BLaER1 treated with 17β-estradiol and CSF1 and Interleukin-3, amounts not matched to agents 10 nM and 100 nM (cell line): ENCODE results near the gene VEPH1.

Source experiments
- H3K27ac ChIP-seq, 11 experiments: shearing (Covaris generic); formaldehyde crosslinking; 2 replicates each; pipeline ENCODE4 v1.8.1; 2022
- H3K27me3 ChIP-seq, 11 experiments: shearing (Covaris generic); formaldehyde crosslinking; 2 replicates each; pipeline ENCODE4 v1.8.1; 2022
- H3K36me3 ChIP-seq, 11 experiments: shearing (Covaris generic); formaldehyde crosslinking; 2 replicates each; pipeline ENCODE4 v1.8.1; 2022
- H3K4me1 ChIP-seq, 10 experiments: shearing (Covaris generic); formaldehyde crosslinking; 2 replicates each; pipeline ENCODE4 v1.8.1; 2022
- H3K4me2 ChIP-seq, 11 experiments: shearing (Covaris generic); formaldehyde crosslinking; 2 replicates each; pipeline ENCODE4 v1.8.1; 2022
- H3K4me3 ChIP-seq, 10 experiments: shearing (Covaris generic); formaldehyde crosslinking; 2 replicates each; pipeline ENCODE4 v1.8.1; 2022
- H3K9ac ChIP-seq, 11 experiments: shearing (Covaris generic); formaldehyde crosslinking; 2 replicates each; pipeline ENCODE4 v1.8.1; 2022
- H3K9me3 ChIP-seq, 11 experiments: shearing (Covaris generic); formaldehyde crosslinking; replicated peaks in 1 of 11; 2 replicates each; pipeline ENCODE4 v1.8.1; 2022
- H4K20me1 ChIP-seq, 11 experiments: shearing (Covaris generic); formaldehyde crosslinking; 2 replicates each; pipeline ENCODE4 v1.8.1; 2022
- Cebpa-rat ChIP-seq, 11 experiments: shearing (Covaris generic); IDR thresholded peaks; 2 replicates each; pipeline ENCODE4 v1.8.1; 2022

VEPH1 gene

GRCh38 chr3:157268026-157268425, 235.2 kb downstream of the VEPH1 start:
- no peak for TF ChIP-seq Cebpa-rat (IDR thresholded peaks at IDR 0.05)
- no peaks in the 10 kb centered on the region for H4K20me1 ChIP-seq
- H3K36me3 ChIP-seq, result no peaks in the 10 kb centered on the region
- H3K4me2 ChIP-seq, result no peak overlapping the region
- H3K27ac ChIP-seq, result no peak overlapping the region
- no peak overlapping the region for H3K4me3 ChIP-seq
- H3K4me1 ChIP-seq, result peaks cover 0 to 8% (median 0%) of the 10 kb centered on the region in 10 experiments; a peak in 4 of 20 replicates
- H3K9me3 ChIP-seq, result no peaks in the 10 kb centered on the region
- H3K27me3 ChIP-seq, result no peaks in the 10 kb centered on the region
- no peak overlapping the region for H3K9ac ChIP-seq

GRCh38 chr3:157265931-157266330, 237.3 kb downstream of the VEPH1 start:
- Histone ChIP-seq H3K27me3 (no peaks in the 10 kb centered on the region), H3K4me1 (peaks cover 0 to 2% (median 0%) of the 10 kb centered on the region in 10 experiments; a peak in 3 of 20 replicates), H3K9me3 (no peaks in the 10 kb centered on the region; a peak in 1 of 22 replicates), H3K9ac (no peak overlapping the region), H3K36me3 (no peaks in the 10 kb centered on the region), H3K27ac (no peak overlapping the region), H3K4me3 (no peak overlapping the region), H3K4me2 (no peak overlapping the region), H4K20me1 (no peaks in the 10 kb centered on the region)
- no peak for TF ChIP-seq Cebpa-rat (IDR thresholded peaks at IDR 0.05)

- H3K27me3 ChIP-seq, result no peaks in the 10 kb centered on the region
- H3K4me2 ChIP-seq, result no peak overlapping the region
- no peaks in the 10 kb centered on the region for H3K4me1 ChIP-seq
- H4K20me1 ChIP-seq, result no peaks in the 10 kb centered on the region
- no peaks in the 10 kb centered on the region; a peak in 1 of 22 replicates for H3K9me3 ChIP-seq
- H3K27ac ChIP-seq, result no peak overlapping the region
- no peak for TF ChIP-seq Cebpa-rat (IDR thresholded peaks at IDR 0.05)
- H3K4me3 ChIP-seq, result no peak overlapping the region
- H3K9ac ChIP-seq, result no peak overlapping the region
- H3K36me3 ChIP-seq, result no peaks in the 10 kb centered on the region
Measured at GRCh38 chr3:157263027-157263426, 240.2 kb downstream of the VEPH1 start.

- no peak overlapping the region for H3K4me3 ChIP-seq
- peaks cover 0 to 6% (median 0%) of the 10 kb centered on the region in 10 experiments; a peak in 2 of 20 replicates for H3K4me1 ChIP-seq
- no peak for TF ChIP-seq Cebpa-rat (IDR thresholded peaks at IDR 0.05)
- no peaks in the 10 kb centered on the region; a peak in 1 of 22 replicates for H3K9me3 ChIP-seq
- H3K27ac ChIP-seq, result no peak overlapping the region
- no peak overlapping the region for H3K9ac ChIP-seq
- H3K36me3 ChIP-seq, result no peaks in the 10 kb centered on the region
- no peaks in the 10 kb centered on the region for H4K20me1 ChIP-seq
- no peak overlapping the region for H3K4me2 ChIP-seq
- no peaks in the 10 kb centered on the region for H3K27me3 ChIP-seq
Measured at GRCh38 chr3:157261000-157261399, 242.2 kb downstream of the VEPH1 start.

- Histone ChIP-seq H3K4me3 (no peak overlapping the region), H3K36me3 (no peaks in the 10 kb centered on the region), H3K27ac (no peak overlapping the region), H3K9ac (no peak overlapping the region), H4K20me1 (no peaks in the 10 kb centered on the region), H3K4me2 (no peak overlapping the region), H3K9me3 (peaks cover 0 to 2% (median 0%) of the 10 kb centered on the region in 11 experiments; a peak in 1 of 22 replicates), H3K4me1 (peaks cover 0 to 17% (median 0%) of the 10 kb centered on the region in 10 experiments; a peak in 2 of 20 replicates), H3K27me3 (no peaks in the 10 kb centered on the region)
- TF ChIP-seq Cebpa-rat (IDR thresholded peaks at IDR 0.05), result no peak
Measured at GRCh38 chr3:157259825-157260224, 243.4 kb downstream of the VEPH1 start.

- no peak overlapping the region for H3K4me2 ChIP-seq
- peaks cover 0 to 3% (median 0%) of the 10 kb centered on the region in 11 experiments; a peak in 1 of 22 replicates for H3K9me3 ChIP-seq
- H3K27me3 ChIP-seq, result no peaks in the 10 kb centered on the region
- no peaks in the 10 kb centered on the region for H3K36me3 ChIP-seq
- no peaks in the 10 kb centered on the region for H4K20me1 ChIP-seq
- no peak overlapping the region for H3K4me3 ChIP-seq
- peaks cover 0 to 17% (median 0%) of the 10 kb centered on the region in 10 experiments; a peak in 2 of 20 replicates for H3K4me1 ChIP-seq
- H3K9ac ChIP-seq, result no peak overlapping the region
- no peak overlapping the region for H3K27ac ChIP-seq
- no peak for TF ChIP-seq Cebpa-rat (IDR thresholded peaks at IDR 0.05)
Measured at GRCh38 chr3:157257101-157257500, 246.1 kb downstream of the VEPH1 start.

- H3K27me3 ChIP-seq, result no peaks in the 10 kb centered on the region
- H3K27ac ChIP-seq, result peak overlapping the region in 1 of 11 experiments; percentile 11; a peak in 1 of 22 replicates
- H3K4me1 ChIP-seq, result peaks cover 0 to 17% (median 0%) of the 10 kb centered on the region in 10 experiments; a peak in 2 of 20 replicates
- H3K4me3 ChIP-seq, result no peak overlapping the region
- TF ChIP-seq Cebpa-rat (IDR thresholded peaks at IDR 0.05), result no peak
- peak overlapping the region in 2 of 11 experiments; percentile 30 to 38; a peak in 4 of 22 replicates for H3K4me2 ChIP-seq
- no peak overlapping the region for H3K9ac ChIP-seq
- no peaks in the 10 kb centered on the region for H4K20me1 ChIP-seq
- no peaks in the 10 kb centered on the region for H3K36me3 ChIP-seq
- H3K9me3 ChIP-seq, result 0 out of 22 replicates have a peak, but pooled peaks cover 0 to 3% (median 0%) of the 10 kb centered on the region in 11 experiments
Measured at GRCh38 chr3:157255797-157256196, 247.4 kb downstream of the VEPH1 start.

GRCh38 chr3:157251685-157252084, 251.5 kb downstream of the VEPH1 start:
- Histone ChIP-seq H3K36me3 (no peaks in the 10 kb centered on the region), H4K20me1 (no peaks in the 10 kb centered on the region), H3K4me2 (no peak overlapping the region), H3K27ac (no peak overlapping the region), H3K4me3 (no peak overlapping the region), H3K9ac (no peak overlapping the region), H3K9me3 (0 out of 22 replicates have a peak, but pooled peaks cover 0 to 3% (median 0%) of the 10 kb centered on the region in 11 experiments), H3K27me3 (no peaks in the 10 kb centered on the region), H3K4me1 (peaks cover 10 to 54% (median 26%) of the 10 kb centered on the region in 10 experiments)
- TF ChIP-seq Cebpa-rat (IDR thresholded peaks at IDR 0.05), result no peak

GRCh38 chr3:157249606-157250005, 253.6 kb downstream of the VEPH1 start:
- Histone ChIP-seq H4K20me1 (no peaks in the 10 kb centered on the region), H3K4me2 (peak overlapping the region in 4 of 11 experiments; percentile 55 to 83 (median 81); a peak in 7 of 22 replicates), H3K27me3 (no peaks in the 10 kb centered on the region), H3K9me3 (no peaks in the 10 kb centered on the region), H3K36me3 (no peaks in the 10 kb centered on the region), H3K27ac (no peak overlapping the region), H3K9ac (no peak overlapping the region), H3K4me3 (no peak overlapping the region), H3K4me1 (peaks cover 10 to 41% (median 26%) of the 10 kb centered on the region in 10 experiments)
- no peak for TF ChIP-seq Cebpa-rat (IDR thresholded peaks at IDR 0.05)
